WTC11 (cell line): Measurements from ENCODE around the gene SLC46A2. TPM values are rescaled to one million over a fixed set of nuclear protein-coding genes. Genes with fewer than 3 reads are reported as not detected.

Experiments
- ATAC-seq: fragments of 200-7000 bp; cut with Tn5 transposase; 2 replicates; pipeline ENCODE4 v1.10.0; 2021; ENCODE audit warnings: mild to moderate bottlenecking, moderate library complexity
- CTCF ChIA-PET: fragments of 300-600 bp; sonication (Branson Sonifier 250); formaldehyde crosslinking; loops from one replicate; lab custom pipeline; 2021; ENCODE audit warnings: antibody characterized with exemption; lab: Charles Lee
- POLR2A ChIA-PET: fragments of 350-600 bp; sonication (Branson Sonifier 250); formaldehyde crosslinking; loops from one replicate; lab custom pipeline; 2021; ENCODE audit warnings: antibody characterized with exemption; lab: Charles Lee
- DNase-seq: peaks from one replicate; pipeline ENCODE4 v3.0.0; 2021; ENCODE audit warnings: low spot score
- H3K27ac Mint-ChIP-seq: 2 replicates; pipeline ENCODE4 v1.8.0; 2021; ENCODE audit warnings: mixed read lengths
- H3K27me3 Mint-ChIP-seq: 2 replicates; pipeline ENCODE4 v1.8.0; 2021; ENCODE audit warnings: low read depth, mild to moderate bottlenecking, moderate library complexity, mixed read lengths
- H3K36me3 Mint-ChIP-seq: 2 replicates; pipeline ENCODE4 v1.8.0; 2021; ENCODE audit warnings: mixed read lengths
- H3K4me1 Mint-ChIP-seq: 2 replicates; pipeline ENCODE4 v1.8.0; 2022; ENCODE audit warnings: mixed read lengths
- H3K4me3 Mint-ChIP-seq: 2 replicates; pipeline ENCODE4 v1.8.0; 2021; ENCODE audit warnings: mild to moderate bottlenecking, moderate library complexity, mixed read lengths
- H3K9me3 Mint-ChIP-seq: 2 replicates; pipeline ENCODE4 v1.8.0; 2021; ENCODE audit warnings: mixed read lengths
- ARID4B ChIP-seq: sonication (generic); formaldehyde crosslinking; IDR thresholded peaks from 2 replicates; pipeline ENCODE4 v1.8.0; 2023; ENCODE audit warnings: missing genetic modification reagents, mild to moderate bottlenecking, borderline replicate concordance
- EMX1 ChIP-seq: fragments of 250-450 bp; sonication (Bioruptor Pico); IDR thresholded peaks from 2 replicates; pipeline ENCODE4 v1.8.0; 2021; ENCODE audit warnings: mild to moderate bottlenecking
- GRHL2 ChIP-seq: fragments of 250-450 bp; sonication (Bioruptor Pico); IDR thresholded peaks from 2 replicates; pipeline ENCODE4 v1.8.0; 2022; ENCODE audit warnings: mild to moderate bottlenecking, moderate library complexity; ENCODE audit not compliant: insufficient replicate concordance, severe bottlenecking
- IRF2 ChIP-seq: sonication (generic); formaldehyde crosslinking; IDR thresholded peaks from 2 replicates; pipeline ENCODE4 v1.8.0; 2022; ENCODE audit warnings: low read depth, missing genetic modification reagents, borderline replicate concordance
- PRDM15 ChIP-seq: sonication (generic); formaldehyde crosslinking; IDR thresholded peaks from 2 replicates; pipeline ENCODE4 v1.8.0; 2022; ENCODE audit warnings: missing genetic modification reagents
- RELA ChIP-seq: sonication (generic); formaldehyde crosslinking; IDR thresholded peaks from 2 replicates; pipeline ENCODE4 v1.8.1; 2022; ENCODE audit warnings: missing genetic modification reagents, mild to moderate bottlenecking, borderline replicate concordance
- SMAD3 ChIP-seq: sonication (generic); formaldehyde crosslinking; IDR thresholded peaks from 2 replicates; pipeline ENCODE4 v1.8.0; 2022; ENCODE audit warnings: missing genetic modification reagents, mild to moderate bottlenecking, borderline replicate concordance
- SOX15 ChIP-seq: fragments of 250-450 bp; sonication (Bioruptor Pico); IDR thresholded peaks from 2 replicates; pipeline ENCODE4 v1.9.0; 2021; ENCODE audit warnings: mild to moderate bottlenecking
- TEAD1 ChIP-seq: sonication (generic); formaldehyde crosslinking; IDR thresholded peaks from 2 replicates; pipeline ENCODE4 v1.8.0; 2022; ENCODE audit warnings: mild to moderate bottlenecking, missing genetic modification reagents
- USF1 ChIP-seq: sonication (generic); formaldehyde crosslinking; IDR thresholded peaks from 2 replicates; pipeline ENCODE4 v1.8.0; 2022; ENCODE audit warnings: mild to moderate bottlenecking, missing genetic modification reagents
- ZNF219 ChIP-seq: sonication (generic); formaldehyde crosslinking; IDR thresholded peaks from 2 replicates; pipeline ENCODE4 v1.8.0; 2023; ENCODE audit warnings: missing genetic modification reagents, mild to moderate bottlenecking, borderline replicate concordance
- ZNF232 ChIP-seq: sonication (generic); formaldehyde crosslinking; IDR thresholded peaks from 2 replicates; pipeline ENCODE4 v1.8.0; 2022; ENCODE audit warnings: mild to moderate bottlenecking, missing genetic modification reagents
- total RNA-seq: library from RNA; stranded (reverse); gene quantifications from 3 replicates; pipeline ENCODE4 v1.2.3, GENCODE V29; 2021
- TF ChIP-seq, protein P1 (sequence below): sonication (generic); formaldehyde crosslinking; IDR thresholded peaks from 2 replicates; pipeline ENCODE4 v1.8.1; 2023; ENCODE audit warnings: mild to moderate bottlenecking, moderate library complexity, missing genetic modification reagents
- TF ChIP-seq, protein P2 (sequence below): sonication (generic); formaldehyde crosslinking; IDR thresholded peaks from 2 replicates; pipeline ENCODE4 v1.8.1; 2023; ENCODE audit warnings: mild to moderate bottlenecking, missing genetic modification reagents
- TF ChIP-seq, protein P3 (sequence below): sonication (generic); formaldehyde crosslinking; IDR thresholded peaks from 2 replicates; pipeline ENCODE4 v1.8.1; 2022; ENCODE audit warnings: missing genetic modification reagents, borderline replicate concordance
- TF ChIP-seq, protein P4 (sequence below): sonication (generic); formaldehyde crosslinking; conservative IDR thresholded peaks from 2 replicates; pipeline ENCODE4 v1.8.1; 2022; ENCODE audit warnings: mild to moderate bottlenecking, missing genetic modification reagents

The SLC46A2 gene
- total RNA-seq, 1 experiment from 2014 or later = not detected

GRCh38 chr9:112850840-112851239, 39.8 kb downstream of the SLC46A2 start (continued):
- no peak for TF ChIP-seq PRDM15 (CRISPR knock-in tag)

DNA sequence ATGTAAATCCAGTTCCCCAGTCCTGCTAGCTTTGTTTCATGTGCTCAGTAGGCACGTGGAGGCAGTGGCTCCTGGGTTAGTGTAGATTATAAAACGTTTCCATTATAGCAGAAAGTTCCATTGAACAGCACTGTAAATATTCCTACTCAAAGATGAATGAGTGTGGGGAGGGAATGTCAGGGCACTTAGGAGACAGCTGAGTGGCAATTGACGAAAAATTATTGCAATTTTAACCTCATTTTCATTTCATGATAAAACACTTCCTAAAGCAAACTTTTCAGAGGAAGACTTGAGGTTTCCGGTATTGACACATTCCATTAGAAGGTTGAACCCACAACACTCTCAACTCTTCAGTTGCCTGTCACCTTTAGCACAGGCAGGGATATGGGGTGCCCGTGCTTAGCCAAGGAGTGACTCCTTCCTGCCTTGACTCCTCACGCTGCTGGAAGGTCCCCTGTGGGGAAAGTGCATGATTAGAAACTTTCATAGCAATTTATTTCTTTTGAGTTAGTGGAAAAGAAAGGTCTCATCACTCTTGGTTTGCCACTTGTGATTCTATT, 41.2 kb downstream of the SLC46A2 start:
- ChIA-PET POLR2A (no interaction called here), CTCF (interaction anchor here (1.0 to 2.1 kb wide), 3 partner anchors 30 to 444 kb away, joined by 3 to 13 read pairs (median 4); no protein-coding TSS in a partner anchor)
- ATAC-seq (no peak), DNase-seq (no peak)
- no peaks in the 10 kb centered on the region for H3K27me3 Mint-ChIP-seq
- H3K4me3 Mint-ChIP-seq = no peak overlapping the region
- H3K36me3 Mint-ChIP-seq = peaks cover 12% of the 10 kb centered on the region
- H3K4me1 Mint-ChIP-seq = peaks cover 55% of the 10 kb centered on the region
- no peaks in the 10 kb centered on the region for H3K9me3 Mint-ChIP-seq
- H3K27ac Mint-ChIP-seq = no peak overlapping the region
- TF ChIP-seq ZNF232 (no peak), GRHL2 (no peak), RELA (CRISPR knock-in tag) (no peak), USF1 (CRISPR knock-in tag) (no peak), PRDM15 (CRISPR knock-in tag) (no peak), SOX15 (no peak), ARID4B (CRISPR knock-in tag) (no peak), ZNF219 (CRISPR knock-in tag) (no peak), TEAD1 (CRISPR knock-in tag) (no peak), EMX1 (no peak), IRF2 (CRISPR knock-in tag) (no peak), SMAD3 (CRISPR knock-in tag) (no peak)
- TF ChIP-seq, protein P1, sequence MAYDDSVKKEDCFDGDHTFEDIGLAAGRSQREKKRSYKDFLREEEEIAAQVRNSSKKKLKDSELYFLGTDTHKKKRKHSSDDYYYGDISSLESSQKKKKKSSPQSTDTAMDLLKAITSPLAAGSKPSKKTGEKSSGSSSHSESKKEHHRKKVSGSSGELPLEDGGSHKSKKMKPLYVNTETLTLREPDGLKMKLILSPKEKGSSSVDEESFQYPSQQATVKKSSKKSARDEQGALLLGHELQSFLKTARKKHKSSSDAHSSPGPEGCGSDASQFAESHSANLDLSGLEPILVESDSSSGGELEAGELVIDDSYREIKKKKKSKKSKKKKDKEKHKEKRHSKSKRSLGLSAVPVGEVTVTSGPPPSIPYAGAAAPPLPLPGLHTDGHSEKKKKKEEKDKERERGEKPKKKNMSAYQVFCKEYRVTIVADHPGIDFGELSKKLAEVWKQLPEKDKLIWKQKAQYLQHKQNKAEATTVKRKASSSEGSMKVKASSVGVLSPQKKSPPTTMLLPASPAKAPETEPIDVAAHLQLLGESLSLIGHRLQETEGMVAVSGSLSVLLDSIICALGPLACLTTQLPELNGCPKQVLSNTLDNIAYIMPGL (CRISPR knock-in tag) = no peak
- TF ChIP-seq, protein P2, sequence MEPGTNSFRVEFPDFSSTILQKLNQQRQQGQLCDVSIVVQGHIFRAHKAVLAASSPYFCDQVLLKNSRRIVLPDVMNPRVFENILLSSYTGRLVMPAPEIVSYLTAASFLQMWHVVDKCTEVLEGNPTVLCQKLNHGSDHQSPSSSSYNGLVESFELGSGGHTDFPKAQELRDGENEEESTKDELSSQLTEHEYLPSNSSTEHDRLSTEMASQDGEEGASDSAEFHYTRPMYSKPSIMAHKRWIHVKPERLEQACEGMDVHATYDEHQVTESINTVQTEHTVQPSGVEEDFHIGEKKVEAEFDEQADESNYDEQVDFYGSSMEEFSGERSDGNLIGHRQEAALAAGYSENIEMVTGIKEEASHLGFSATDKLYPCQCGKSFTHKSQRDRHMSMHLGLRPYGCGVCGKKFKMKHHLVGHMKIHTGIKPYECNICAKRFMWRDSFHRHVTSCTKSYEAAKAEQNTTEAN (CRISPR knock-in tag) = no peak
- TF ChIP-seq, protein P3, sequence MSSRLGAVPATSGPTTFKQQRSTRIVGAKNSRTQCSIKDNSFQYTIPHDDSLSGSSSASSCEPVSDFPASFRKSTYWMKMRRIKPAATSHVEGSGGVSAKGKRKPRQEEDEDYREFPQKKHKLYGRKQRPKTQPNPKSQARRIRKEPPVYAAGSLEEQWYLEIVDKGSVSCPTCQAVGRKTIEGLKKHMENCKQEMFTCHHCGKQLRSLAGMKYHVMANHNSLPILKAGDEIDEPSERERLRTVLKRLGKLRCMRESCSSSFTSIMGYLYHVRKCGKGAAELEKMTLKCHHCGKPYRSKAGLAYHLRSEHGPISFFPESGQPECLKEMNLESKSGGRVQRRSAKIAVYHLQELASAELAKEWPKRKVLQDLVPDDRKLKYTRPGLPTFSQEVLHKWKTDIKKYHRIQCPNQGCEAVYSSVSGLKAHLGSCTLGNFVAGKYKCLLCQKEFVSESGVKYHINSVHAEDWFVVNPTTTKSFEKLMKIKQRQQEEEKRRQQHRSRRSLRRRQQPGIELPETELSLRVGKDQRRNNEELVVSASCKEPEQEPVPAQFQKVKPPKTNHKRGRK = no peak
- TF ChIP-seq, protein P4, sequence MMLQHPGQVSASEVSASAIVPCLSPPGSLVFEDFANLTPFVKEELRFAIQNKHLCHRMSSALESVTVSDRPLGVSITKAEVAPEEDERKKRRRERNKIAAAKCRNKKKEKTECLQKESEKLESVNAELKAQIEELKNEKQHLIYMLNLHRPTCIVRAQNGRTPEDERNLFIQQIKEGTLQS (CRISPR knock-in tag) = no peak
